Fibroblast of lung (primary cell): Measurements from ENCODE around the gene EXOC2. TPM values are rescaled to one million over a fixed set of nuclear protein-coding genes. Genes with fewer than 3 reads are reported as not detected.

Source experiments
- DNase-seq, 2 donors: peaks; one replicate each; pipeline versions ENCODE4 v3.0.0 to v3.0.0-alpha.2; 2010; ENCODE audit warnings: low read depth in 2 of 2
- H2AFZ ChIP-seq: 2 replicates; pipeline ENCODE4 v1.5.1; 2012; ENCODE audit warnings: low read length, control low read depth, inconsistent platforms
- H3K27ac ChIP-seq: 2 replicates; pipeline ENCODE4 v1.5.1; 2011; ENCODE audit warnings: low read length, control low read depth; ENCODE audit not compliant: insufficient read depth
- H3K27me3 ChIP-seq: 2 replicates; pipeline ENCODE4 v1.5.1; 2011; ENCODE audit warnings: mild to moderate bottlenecking, low read length; ENCODE audit not compliant: control insufficient read depth, insufficient read depth
- H3K36me3 ChIP-seq: 2 replicates; pipeline ENCODE4 v1.5.1; 2011; ENCODE audit warnings: low read length; ENCODE audit not compliant: control insufficient read depth, insufficient read depth
- H3K4me1 ChIP-seq: 2 replicates; pipeline ENCODE4 v1.5.1; 2011; ENCODE audit warnings: low read length; ENCODE audit not compliant: control insufficient read depth, insufficient read depth; ENCODE audit errors: extremely low read depth
- H3K4me2 ChIP-seq: 2 replicates; pipeline ENCODE4 v1.5.1; 2011; ENCODE audit warnings: low read length, control low read depth; ENCODE audit not compliant: insufficient read depth; ENCODE audit errors: extremely low read depth
- H3K4me3 ChIP-seq, 4 experiments: fragments of 200-600 bp in 1 of 4; sonication (generic) in 1 of 4; replicated peaks in 1 of 4; 2 replicates each; pipeline ENCODE4 v1.5.1; 2011 to 2016; ENCODE audit warnings: low read length in 4 of 4, low read depth in 3 of 4, mild to moderate bottlenecking in 3 of 4, control low read depth in 2 of 4, inconsistent platforms in 1 of 4, mixed read lengths in 1 of 4; ENCODE audit not compliant: insufficient read depth in 1 of 4; ENCODE audit errors: control extremely low read depth in 1 of 4
- H3K79me2 ChIP-seq: 2 replicates; pipeline ENCODE4 v1.5.1; 2012; ENCODE audit warnings: mild to moderate bottlenecking, low read length, inconsistent platforms; ENCODE audit not compliant: control insufficient read depth, insufficient read depth
- H3K9ac ChIP-seq: 2 replicates; pipeline ENCODE4 v1.5.1; 2011; ENCODE audit warnings: mild to moderate bottlenecking, low read length, control low read depth; ENCODE audit not compliant: insufficient read depth
- H3K9me3 ChIP-seq: 2 replicates; pipeline ENCODE4 v1.5.1; 2012; ENCODE audit warnings: low read depth, low read length; ENCODE audit not compliant: control insufficient read depth, insufficient read depth
- H4K20me1 ChIP-seq: 2 replicates; pipeline ENCODE4 v1.5.1; 2011; ENCODE audit warnings: low read length; ENCODE audit not compliant: control insufficient read depth, insufficient read depth; ENCODE audit errors: extremely low read depth
- EZH2 ChIP-seq: IDR thresholded peaks from 2 replicates; pipeline ENCODE4 v1.5.1; 2012; ENCODE audit warnings: low read length, control low read depth, mild to moderate bottlenecking; ENCODE audit errors: missing control alignments
- polyA plus RNA-seq, 2 donors: library from polyadenylated mRNA; depleted of rRNA in 1 of 2; stranded (reverse) in 1 of 2; unstranded in 1 of 2; fragments of >200 nt; gene quantifications; 2 replicates each; pipeline ENCODE4 v1.2.1, GENCODE V29; 2011 to 2012; ENCODE audit warnings: missing spikeins in 1 of 2
- total RNA-seq: library from RNA; depleted of rRNA; stranded (reverse); fragments of >200 nt; gene quantifications from 2 replicates; pipeline ENCODE4 v1.2.1, GENCODE V29; 2014
- TF ChIP-seq, protein P1 (sequence below), 2 donors: IDR thresholded peaks in 1 of 2; conservative IDR thresholded peaks in 1 of 2; 1 replicate in 1 of 2; 2 replicates in 1 of 2; pipeline ENCODE4 v1.5.1; 2011 to 2012; ENCODE audit warnings: low read length in 2 of 2, control low read depth in 1 of 2, inconsistent platforms in 1 of 2, low read depth in 1 of 2, mild to moderate bottlenecking in 1 of 2

EXOC2 gene
- total and polyA plus RNA-seq, 2 donors (not counting 1 experiment from before 2014, with no cell fraction given): 19.7 to 42.3 TPM

DNA sequence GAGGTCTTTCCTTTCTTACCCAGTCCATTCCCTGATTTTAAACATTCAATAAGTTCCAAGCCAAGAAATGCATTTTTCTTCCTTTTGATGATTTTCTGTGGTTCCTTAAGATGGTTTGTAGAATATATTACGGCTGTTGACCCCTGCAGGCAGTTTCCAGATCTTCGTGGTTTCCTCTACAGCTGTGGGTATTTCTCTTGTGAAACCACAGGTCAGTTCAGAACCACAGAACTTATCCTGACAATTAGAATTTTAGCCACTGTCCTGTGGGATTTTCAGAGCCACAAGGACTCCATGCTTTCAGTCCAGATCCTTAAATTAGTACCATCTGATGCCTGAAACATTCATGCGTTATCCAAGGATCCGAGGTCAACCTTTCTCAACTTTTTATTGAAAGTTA lies 29.7 kb upstream of the EXOC2 start:
- peak overlapping the region; percentile 30 for H3K4me2 ChIP-seq
- no peaks in the 10 kb centered on the region for H3K36me3 ChIP-seq
- no peaks in the 10 kb centered on the region for H3K9me3 ChIP-seq
- no peaks in the 10 kb centered on the region for H3K27me3 ChIP-seq
- H3K79me2 ChIP-seq: no peaks in the 10 kb centered on the region
- no peak overlapping the region for H3K4me3 ChIP-seq
- peaks cover 5% of the 10 kb centered on the region for H3K4me1 ChIP-seq
- H4K20me1 ChIP-seq: no peaks in the 10 kb centered on the region
- no peak overlapping the region for H2AFZ ChIP-seq
- peak; percentile 68 to 74 for DNase-seq
- H3K9ac ChIP-seq: no peak overlapping the region
- TF ChIP-seq, protein P1, sequence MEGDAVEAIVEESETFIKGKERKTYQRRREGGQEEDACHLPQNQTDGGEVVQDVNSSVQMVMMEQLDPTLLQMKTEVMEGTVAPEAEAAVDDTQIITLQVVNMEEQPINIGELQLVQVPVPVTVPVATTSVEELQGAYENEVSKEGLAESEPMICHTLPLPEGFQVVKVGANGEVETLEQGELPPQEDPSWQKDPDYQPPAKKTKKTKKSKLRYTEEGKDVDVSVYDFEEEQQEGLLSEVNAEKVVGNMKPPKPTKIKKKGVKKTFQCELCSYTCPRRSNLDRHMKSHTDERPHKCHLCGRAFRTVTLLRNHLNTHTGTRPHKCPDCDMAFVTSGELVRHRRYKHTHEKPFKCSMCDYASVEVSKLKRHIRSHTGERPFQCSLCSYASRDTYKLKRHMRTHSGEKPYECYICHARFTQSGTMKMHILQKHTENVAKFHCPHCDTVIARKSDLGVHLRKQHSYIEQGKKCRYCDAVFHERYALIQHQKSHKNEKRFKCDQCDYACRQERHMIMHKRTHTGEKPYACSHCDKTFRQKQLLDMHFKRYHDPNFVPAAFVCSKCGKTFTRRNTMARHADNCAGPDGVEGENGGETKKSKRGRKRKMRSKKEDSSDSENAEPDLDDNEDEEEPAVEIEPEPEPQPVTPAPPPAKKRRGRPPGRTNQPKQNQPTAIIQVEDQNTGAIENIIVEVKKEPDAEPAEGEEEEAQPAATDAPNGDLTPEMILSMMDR (conservative IDR thresholded peaks at IDR 0.05 in 1 of 2, IDR thresholded peaks at IDR 0.05 in 1 of 2; ENCODE audit: low read depth in 1 of 2, low read length in 2 of 2): peak in 1 of 2 donors; percentile 13
- no peak for TF ChIP-seq EZH2
- no peak overlapping the region for H3K27ac ChIP-seq

DNA sequence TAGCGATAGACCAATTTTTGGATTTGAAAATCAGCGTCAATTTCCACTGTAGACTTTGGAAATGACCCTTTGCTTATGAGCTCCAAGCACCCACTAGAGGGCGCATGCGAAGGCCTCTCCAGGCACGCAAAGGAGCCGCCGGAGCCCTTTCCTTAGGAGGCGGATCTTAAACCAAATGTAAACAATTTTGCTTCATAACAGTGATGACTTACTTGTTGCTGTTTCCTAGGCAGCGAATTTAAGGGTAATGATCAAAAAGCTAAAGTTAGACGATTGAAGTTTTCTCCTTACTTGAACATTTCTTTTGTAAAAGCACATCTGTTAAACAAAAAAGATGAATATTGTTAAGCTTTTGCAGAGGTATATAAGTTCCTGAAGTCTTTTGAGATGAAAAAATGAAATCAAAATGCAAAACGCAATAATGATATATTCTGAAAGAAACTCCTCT lies 29.2 kb upstream of the EXOC2 start:
- peak overlapping the region in 2 of 4 experiments; percentile 18 to 27 for H3K4me3 ChIP-seq
- H3K36me3 ChIP-seq: no peaks in the 10 kb centered on the region
- H3K79me2 ChIP-seq: no peaks in the 10 kb centered on the region
- peak; percentile 70 to 93 for DNase-seq
- H3K9me3 ChIP-seq: no peaks in the 10 kb centered on the region
- H3K9ac ChIP-seq: no peak overlapping the region
- no peak overlapping the region for H3K27ac ChIP-seq
- peak overlapping the region; percentile 30 for H3K4me2 ChIP-seq
- H3K27me3 ChIP-seq: no peaks in the 10 kb centered on the region
- H4K20me1 ChIP-seq: no peaks in the 10 kb centered on the region
- TF ChIP-seq, protein P1 (conservative IDR thresholded peaks at IDR 0.05 in 1 of 2, IDR thresholded peaks at IDR 0.05 in 1 of 2; ENCODE audit: low read depth in 1 of 2, low read length in 2 of 2): peak; percentile 89 to 96
- no peak for TF ChIP-seq EZH2
- H3K4me1 ChIP-seq: peaks cover 5% of the 10 kb centered on the region
- no peak overlapping the region for H2AFZ ChIP-seq

- H3K36me3 ChIP-seq: no peaks in the 10 kb centered on the region
- no peak for DNase-seq
- no peak overlapping the region for H3K27ac ChIP-seq
- no peak overlapping the region for H2AFZ ChIP-seq
- no peaks in the 10 kb centered on the region for H3K27me3 ChIP-seq
- no peak overlapping the region for H3K4me3 ChIP-seq
- H3K79me2 ChIP-seq: no peaks in the 10 kb centered on the region
- no peak overlapping the region for H3K9ac ChIP-seq
- H3K4me1 ChIP-seq: peaks cover 9% of the 10 kb centered on the region
- no peak for TF ChIP-seq EZH2
- TF ChIP-seq, protein P1 (conservative IDR thresholded peaks at IDR 0.05 in 1 of 2, IDR thresholded peaks at IDR 0.05 in 1 of 2; ENCODE audit: low read depth in 1 of 2, low read length in 2 of 2): no peak
- H3K9me3 ChIP-seq: no peaks in the 10 kb centered on the region
- no peak overlapping the region for H3K4me2 ChIP-seq
- H4K20me1 ChIP-seq: no peaks in the 10 kb centered on the region
Observed at GRCh38 chr6:718345-718744, 25.4 kb upstream of the EXOC2 start.
